Adrenal gland (tissue), 5 donors: ENCODE data around the gene HCRT.
A peak's percentile ranks its signal among the peaks of the same experiment; 100 is the strongest.

ENCODE experiments used
- CTCF ChIP-seq, 6 experiments: fragments of 450-650 bp in 4 of 6; fragments of 200-600 bp in 2 of 6; sonication (generic) in 1 of 6; IDR thresholded peaks; 1 replicate in 5 of 6; 2 replicates in 1 of 6; pipeline versions ENCODE4 v1.5.1 to v1.8.0; 2016 to 2021; ENCODE audit warnings: antibody characterized with exemption in 6 of 6, mild to moderate bottlenecking in 2 of 6, moderate library complexity in 1 of 6
- POLR2A ChIP-seq, 2 donors: fragments of 450-650 bp; IDR thresholded peaks; one replicate each; pipeline ENCODE4 v1.6.1; 2017; ENCODE audit warnings: antibody characterized with exemption in 2 of 2, mild to moderate bottlenecking in 2 of 2, moderate library complexity in 1 of 2
- donor health status: DM: no; HTN: no; CAD: no.

GRCh38 chr17:42198897-42199296, 13.6 kb upstream of the HCRT start:
- TF ChIP-seq CTCF (IDR thresholded peaks at IDR 0.05), result no peak
- TF ChIP-seq POLR2A (IDR thresholded peaks at IDR 0.05), result peak in 1 of 2 donors; percentile 9
